ENCODE results near the gene TM9SF4.
"Not testable (repeated sequence)": the region's sequence is repeated elsewhere in the genome, so short reads cannot be mapped to it uniquely, and the experiment has no call there.

TM9SF4 gene

DNA sequence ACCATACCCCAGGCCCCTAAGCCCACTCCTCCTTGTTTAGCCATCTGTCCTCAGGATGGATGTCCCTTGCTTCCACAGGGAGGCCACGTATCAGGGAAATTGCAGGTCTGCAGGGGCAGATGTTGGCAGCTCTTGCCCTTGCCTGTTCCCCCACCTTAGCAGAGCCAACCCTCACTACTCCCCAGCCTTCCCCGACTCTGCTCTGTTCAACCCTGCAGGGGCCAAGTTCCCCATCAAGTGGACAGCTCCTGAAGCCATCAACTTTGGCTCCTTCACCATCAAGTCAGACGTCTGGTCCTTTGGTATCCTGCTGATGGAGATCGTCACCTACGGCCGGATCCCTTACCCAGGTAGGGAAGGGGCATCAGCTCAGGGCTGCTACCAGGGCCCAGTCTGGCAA, 10.7 kb upstream of the TM9SF4 start:
- DNase-seq: no peak

DNA sequence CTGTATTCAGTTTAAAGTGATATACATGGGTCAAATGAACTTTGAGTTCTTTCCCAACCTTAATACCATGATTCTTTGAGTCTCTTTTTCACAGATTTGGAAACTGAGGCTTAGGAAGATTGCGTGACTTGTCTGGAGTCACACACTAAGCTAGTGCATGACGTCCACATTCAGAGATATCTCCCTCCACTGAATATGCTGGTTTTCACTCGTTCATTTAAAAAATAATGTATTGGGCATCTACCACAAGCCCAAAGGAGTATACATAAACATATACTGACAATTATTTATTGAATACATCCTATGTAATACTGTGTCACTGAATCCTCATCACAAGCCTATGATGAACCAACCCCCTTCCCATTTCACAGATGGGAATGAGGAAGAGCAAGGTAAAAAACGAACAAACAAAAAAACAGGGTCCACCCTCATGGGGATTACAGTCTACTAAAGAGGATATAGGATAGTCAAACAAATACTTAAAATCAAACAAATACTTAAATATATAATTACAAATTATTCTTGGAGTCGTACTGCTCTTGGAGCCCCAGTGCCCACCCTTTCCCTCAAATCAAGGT, 611 bp upstream of the TM9SF4 start:
- no peak for DNase-seq

DNA sequence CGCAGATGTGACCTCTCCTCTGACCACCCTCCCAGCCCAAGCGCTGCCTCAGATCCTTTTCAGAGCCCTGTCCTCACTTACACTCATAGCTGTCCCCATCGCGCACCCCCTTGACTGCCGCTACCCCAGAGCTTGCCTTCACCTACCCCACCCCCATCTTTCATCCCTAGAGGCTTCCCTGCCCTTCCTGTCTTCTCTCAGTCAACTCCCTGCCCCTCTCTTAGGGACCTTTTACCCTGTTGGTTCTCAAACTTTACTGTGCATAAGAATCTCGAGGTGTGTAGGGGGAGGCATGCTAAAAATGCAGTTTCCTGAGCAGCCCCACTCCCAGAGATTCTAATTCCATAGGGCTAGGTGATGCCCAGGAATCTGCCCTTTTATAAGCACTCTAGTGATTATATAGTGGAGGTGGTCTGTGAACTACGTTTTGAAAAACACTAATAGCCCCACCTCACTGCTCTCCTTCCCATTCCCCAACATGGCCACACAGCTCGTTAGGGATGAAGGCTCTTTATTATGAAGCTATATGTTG, 725 bp downstream of the TM9SF4 start:
- DNase-seq: no peak

DNA sequence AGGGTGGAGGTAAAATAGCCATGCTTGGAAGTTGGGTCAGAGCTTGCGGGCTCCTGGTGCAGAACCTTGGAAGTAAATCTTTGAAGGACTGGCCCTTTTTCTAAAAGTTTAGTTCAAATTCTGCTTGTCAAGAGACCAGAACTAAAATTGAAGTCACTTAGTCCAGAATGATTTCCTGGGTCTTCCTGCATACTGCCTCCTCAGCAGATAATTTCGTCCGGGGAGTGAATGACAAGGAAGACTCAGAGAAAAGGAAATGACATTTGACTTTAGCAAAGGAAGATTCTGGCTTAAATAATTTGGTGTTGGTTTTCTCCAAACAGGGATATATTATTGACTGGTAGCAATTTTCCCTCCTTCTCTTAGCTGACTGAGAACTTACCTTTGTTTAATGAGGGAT, 1.2 kb downstream of the TM9SF4 start:
- DNase-seq: no peak

DNA sequence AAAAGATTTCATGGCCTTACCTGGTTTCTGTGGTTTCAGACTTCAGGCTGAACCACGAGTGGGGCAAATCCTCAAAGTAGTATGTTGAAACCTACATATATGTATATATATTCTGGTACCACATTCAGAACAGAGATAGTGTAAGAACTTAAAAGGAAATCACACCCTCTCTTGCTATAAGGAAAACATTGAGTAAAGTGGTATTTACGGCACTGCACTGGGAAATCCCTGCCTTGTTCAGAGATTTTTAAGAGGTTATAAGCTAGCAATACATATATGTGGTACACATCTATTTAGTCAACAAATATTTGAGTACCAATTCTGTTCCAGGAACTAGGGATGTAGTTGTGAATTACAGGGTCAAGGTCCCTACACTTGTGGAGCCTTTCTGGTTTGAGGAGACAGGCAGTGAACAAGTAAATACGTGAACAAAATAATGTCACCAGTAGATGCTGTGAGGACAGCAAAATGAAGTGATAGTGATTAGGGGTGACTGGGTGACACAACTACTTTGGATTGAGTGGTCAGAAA, 1.7 kb downstream of the TM9SF4 start:
- no peak for DNase-seq

DNA sequence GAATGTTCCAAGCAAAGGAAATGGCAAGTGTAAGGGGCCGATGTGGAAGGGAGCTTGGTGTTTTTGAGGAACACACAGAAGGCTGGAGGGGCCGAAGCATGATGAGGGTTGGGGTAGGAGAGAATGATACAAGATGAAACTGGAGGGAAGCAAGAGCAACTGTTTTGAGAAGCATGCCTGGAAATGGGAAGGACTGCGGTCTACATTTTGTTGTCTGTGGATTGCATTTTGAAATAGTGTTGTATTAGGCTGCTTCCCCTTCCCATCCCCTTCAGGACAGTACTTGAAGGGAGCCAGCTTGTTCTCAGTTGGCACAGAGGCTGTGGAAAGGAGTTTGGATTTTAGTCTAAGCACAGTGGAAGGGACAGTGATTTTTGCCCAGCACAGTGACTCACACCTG, 2.2 kb downstream of the TM9SF4 start:
- no peak for DNase-seq

DNA sequence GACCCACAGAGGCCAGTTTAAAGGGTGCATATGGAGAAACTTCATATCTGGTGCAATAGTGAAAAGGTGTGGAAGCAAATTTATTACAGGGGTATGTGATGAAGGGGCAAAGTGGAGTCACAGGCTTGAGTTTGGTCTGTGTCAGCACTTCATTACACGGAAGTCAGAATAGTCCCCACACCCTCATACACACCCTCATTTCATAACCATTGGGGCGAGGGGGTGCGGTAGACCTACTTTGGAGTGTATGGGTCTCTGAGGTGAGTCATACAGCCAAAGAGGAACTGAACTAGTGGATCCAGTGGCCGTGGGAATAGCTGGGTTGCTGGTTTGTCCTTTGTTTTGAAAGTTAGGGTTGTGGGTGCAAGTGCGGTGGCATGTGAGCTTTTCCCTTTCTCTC, 3.3 kb downstream of the TM9SF4 start:
- peak; percentile 31 for DNase-seq

DNA sequence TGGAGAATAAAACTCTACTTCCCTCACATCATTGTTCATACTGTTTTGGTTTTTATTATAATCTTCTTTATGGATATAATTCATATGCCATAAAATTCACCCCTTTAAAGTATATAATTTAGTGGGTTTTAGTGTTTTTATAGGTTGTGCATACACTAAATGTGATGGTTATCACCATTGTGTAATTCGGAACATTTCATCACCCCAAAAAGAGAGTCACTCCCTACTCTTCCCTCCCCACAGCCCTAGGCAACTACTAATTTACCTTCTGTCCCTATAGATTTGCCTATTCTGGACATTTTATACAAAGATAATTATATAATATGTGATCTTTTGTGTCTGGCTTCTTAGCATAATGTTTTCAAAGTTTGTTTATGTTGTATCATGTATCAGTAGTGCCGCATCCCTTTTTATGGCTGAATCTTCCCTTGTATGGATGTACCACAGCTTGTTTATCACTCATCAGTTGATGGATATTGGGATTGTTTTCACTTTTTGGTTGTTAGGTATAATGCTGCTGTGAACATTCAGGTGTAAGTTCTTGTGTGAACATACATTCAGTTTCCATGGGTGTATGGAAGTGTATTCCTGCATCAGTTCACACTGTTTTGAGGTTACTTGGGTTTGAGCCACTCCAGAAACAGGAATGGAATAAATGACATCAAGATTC, 4.2 kb downstream of the TM9SF4 start:
- DNase-seq: no peak

DNA sequence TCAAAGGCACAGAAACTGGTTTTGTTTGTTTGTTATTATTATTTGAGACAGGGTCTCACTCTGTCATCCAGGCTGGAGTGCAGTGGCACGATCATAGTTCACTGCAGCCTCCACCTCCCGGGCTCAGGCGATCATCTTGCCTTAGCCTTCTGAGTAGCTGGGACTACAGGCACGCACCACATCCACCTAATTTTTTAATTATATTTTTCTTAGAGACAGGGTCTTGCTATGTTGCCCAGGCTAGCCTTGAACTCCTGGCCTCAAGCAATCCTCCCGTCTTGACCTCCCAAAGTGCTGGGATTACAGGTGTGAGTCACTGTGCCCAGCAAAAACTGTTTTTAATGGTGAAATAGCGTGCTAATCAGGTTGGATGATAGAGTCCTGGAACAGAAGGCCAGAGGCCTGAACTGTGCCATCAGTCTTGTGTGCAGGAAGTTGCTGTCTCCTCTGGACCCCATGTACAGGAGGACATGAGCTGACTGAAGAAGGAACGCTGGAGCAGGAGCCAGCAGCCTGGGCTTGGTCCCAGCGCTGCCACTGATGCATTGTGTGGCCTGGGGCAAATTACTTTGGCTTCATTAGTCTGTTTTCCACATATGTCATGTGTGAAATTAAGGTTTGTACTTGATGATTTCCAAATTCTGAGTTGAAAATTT, 4.9 kb downstream of the TM9SF4 start:
- no peak for DNase-seq

DNA sequence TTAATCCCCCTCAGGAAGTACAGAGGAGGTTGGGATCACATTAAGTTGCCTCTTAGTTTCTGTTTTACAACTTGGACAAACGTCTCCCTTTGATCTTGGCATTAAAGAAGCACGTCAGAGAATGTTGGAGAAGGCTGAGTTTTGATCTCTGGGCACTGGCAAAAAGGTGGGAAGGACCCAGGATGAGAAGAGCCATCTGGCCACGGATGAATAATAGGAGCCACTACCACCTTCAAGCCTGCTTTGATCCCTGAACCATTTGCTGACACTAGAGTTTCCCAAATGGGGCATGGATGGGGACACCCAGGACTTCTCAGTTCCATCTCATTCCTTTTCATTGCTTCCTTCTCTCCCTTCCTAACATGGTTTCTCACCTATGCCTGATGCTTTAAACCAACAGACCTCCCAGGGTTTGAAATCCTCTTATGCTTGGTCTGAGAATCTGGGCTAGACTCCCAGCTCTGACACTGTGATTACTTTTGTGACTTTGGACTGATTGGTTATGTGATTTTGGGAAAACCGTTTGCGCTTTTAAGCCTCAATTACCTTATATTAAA, 5.8 kb downstream of the TM9SF4 start:
- DNase-seq: no peak

DNA sequence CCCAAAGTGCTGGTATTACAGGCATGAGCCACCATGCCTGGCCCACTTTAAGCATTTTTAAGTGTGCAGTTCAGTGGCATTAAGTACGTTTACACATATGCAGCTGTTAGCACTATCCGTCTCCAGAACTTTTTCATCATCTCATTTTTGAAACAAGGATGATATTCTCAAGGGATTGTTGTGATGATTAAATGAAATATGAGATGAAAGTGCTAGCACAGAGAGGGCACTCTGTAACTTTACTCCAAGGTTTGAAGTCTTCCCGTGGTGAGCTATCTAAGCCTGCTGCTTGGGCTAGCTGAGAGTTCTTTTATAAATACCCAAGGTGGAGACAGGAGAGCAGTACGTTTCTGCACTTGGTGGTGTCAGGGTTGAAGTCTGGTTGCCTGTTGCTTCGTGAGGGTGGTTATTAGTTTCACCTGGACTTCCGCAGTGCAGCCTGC, 6.6 kb downstream of the TM9SF4 start:
- no peak for DNase-seq

DNA sequence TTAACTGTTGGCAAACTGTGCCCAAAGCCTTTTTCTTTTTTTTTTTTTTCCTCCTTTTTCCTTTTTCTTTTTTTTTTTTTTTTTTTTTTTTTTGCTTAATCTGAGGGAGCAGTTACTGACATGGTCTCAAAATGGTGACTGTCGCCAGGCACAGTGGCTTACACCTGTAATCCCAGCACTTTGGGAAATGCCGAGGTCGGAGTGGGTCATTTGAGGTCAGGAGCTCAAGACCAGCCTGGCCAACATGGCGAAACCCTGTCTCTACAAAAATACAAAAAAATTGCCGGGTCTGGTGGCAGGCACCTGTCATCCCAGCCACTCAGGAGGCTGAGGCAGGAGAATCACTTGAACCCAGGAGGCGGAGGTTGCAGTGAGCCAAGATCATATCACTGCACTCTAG, 7.3 kb downstream of the TM9SF4 start:
- DNase-seq: not testable (repeated sequence)

DNA sequence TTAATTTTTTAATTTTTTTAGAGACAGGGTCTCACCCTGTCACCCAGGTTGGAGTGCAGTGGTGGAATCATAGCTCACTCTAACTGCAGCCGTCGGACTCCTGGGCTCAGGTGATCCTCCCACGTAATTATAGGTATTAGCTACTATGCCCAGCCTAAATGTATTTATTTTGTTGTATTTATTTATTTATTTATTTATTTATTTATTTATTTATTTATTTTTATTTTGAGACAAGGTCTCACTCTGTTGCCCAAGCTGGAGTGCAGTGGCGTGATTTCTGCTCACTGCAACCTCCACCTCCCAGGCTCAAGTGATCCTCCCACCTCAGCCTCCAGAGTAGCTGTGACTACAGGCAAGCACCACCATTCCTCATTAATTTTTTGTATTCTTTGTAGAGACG, 8.9 kb downstream of the TM9SF4 start:
- not testable (repeated sequence) for DNase-seq

DNA sequence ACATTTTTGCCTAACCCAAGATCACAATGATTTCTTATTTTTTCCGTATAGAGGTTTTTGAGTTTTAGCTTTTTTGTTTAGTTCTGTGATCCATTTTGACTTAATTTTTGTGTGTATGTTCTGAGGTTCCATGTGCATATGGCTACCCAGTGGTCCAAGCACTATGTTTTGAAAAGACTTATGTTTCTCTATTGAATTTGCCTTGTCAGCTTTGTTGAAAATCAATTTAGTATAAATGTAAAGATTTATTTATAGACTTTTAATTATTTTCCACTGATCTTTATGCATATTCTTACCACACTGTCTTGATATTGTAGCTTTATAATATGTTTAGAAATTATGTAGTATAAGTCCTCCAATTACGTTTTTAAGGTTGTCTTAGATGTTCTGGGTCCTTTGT, 10.2 kb downstream of the TM9SF4 start:
- DNase-seq: no peak

DNA sequence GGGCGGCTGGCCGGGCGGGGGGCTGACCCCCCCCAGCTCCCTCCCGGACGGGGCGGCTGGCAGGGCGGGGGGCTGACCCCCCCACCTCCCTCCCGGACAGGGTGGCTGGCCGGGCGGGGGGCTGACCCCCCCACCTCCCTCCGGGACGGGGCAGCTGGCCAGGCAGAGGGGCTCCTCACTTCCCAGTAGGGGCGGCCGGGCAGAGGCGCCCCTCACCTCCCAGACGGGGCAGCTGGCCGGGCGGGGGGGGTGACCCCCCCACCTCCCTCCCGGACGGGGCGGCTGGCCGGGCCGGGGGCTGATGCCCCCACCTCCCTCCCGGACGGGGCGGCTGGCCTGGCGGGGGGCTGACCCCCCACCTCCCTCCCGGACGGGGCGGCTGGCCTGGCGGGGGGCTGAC, 12.4 kb downstream of the TM9SF4 start:
- DNase-seq: not testable (repeated sequence)

DNA sequence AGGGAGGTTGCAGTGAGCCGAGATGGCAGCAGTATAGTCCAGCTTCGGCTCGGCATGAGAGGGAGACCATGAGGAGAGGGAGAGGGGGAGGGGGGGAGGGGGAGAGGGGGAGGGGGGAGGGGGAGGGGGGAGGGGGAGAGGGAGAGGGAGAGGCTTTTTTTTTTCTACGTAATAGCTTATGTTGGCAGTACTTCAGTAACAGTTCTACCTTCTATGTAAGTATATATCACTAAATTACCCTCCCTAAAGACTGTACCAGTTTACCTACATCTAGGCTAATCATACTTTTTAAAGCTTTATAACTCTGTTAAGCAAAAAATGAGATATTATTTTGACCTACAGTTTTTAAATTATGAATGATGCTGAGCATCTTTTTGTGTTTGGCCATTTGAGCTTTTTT, 13.6 kb downstream of the TM9SF4 start:
- no peak for DNase-seq

DNA sequence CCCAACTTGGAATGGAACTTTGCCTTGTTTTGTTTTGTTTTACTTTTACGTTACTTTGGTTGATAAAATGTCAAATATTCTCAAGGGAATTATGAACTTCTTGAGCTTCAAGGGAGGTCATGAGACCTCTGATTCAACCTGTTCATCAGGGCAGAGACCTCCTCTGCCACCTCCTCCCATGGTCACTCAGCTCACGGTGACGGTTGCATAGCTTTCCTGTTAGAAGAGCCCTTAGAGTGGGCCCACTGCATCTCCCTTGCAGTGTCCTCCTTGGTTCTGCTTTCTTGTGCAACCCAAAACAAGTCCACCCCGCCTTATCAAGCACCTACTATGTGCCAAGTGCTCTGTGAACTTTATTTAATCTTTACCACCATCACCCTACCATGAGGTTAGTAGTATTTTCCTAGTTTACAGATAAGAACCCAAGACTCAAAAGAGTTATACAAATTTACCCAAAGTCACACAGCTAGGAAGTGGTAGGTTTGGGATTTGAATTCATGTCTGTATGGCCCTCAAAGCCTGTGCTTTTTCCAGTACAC, 15.5 kb downstream of the TM9SF4 start:
- no peak for DNase-seq

DNA sequence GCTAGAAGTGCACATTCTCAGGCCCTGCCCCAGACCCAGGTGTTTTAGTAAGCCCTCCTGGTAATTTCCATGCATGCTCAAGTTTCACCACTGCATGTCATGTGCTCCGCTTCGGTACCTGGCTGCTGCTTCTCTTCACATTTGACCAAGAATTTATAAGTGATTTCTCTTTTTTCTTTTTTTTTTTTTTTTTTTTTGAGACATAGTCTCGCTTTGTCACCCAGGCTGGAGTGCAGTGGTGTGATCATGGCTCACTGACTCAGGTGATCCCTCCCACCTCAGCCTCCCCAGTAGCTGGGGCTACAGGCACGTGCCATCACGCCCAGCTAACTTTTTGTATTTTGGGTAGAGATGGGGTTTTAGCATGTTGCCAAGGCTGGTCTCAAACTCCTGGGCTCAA, 16.0 kb downstream of the TM9SF4 start:
- DNase-seq: no peak

DNA sequence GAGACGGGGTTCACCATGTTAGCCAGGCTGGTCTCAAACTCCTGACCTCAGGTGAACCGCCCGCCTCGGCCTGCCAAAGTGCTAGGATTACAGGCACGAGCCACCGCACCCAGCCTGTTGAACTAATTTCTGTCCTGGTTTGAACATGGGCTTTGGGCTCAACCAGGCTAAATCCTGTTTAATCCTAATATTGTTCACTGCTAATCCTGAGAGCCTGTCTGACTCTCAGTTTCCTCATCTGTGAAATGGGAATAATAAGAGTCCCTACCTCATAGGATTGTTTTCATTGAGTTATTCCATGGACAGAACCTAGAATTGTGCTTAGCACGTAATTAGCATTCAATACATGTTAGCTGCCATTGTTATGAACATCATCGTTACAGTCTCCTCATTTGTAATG, 17.4 kb downstream of the TM9SF4 start:
- DNase-seq: no peak

DNA sequence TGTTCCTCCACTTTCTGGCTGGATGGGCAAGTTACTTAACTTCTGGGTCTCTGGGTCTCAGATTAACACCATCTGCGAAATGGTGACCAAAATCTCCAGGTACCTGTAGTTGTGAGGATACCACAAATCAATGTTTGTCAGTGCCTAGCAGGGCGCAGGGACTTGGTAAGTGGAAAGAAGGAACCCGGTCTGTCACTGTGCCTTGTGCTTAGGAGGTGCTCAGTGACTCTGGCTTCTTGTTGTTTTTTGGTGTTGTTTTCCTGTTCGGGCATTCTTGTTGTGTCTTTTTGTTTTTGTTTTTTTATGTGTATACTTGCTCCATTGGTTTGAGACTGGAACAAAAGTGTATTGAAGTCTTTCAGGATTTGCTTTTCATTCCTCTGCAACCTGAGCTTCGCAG, 17.8 kb downstream of the TM9SF4 start:
- no peak for DNase-seq

DNA sequence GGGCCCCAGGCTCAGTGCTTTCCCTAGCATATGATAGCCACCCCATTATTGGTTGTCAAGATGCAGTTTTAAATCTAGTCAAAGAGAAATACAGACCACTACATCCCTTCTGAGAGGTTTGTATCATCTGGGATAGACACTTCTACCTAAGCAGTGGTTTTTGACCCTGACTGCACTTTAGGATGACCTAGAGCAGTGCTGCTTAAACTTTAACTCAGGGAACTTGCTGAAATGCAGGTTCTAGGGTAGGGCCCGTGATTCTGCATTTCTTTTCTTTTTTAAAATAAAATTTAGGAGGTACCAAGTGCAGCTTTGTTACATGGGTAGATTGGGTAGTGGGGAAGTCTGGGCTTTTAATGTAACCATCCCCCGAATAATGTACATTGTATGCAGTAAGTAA, 18.7 kb downstream of the TM9SF4 start:
- DNase-seq: no peak

DNA sequence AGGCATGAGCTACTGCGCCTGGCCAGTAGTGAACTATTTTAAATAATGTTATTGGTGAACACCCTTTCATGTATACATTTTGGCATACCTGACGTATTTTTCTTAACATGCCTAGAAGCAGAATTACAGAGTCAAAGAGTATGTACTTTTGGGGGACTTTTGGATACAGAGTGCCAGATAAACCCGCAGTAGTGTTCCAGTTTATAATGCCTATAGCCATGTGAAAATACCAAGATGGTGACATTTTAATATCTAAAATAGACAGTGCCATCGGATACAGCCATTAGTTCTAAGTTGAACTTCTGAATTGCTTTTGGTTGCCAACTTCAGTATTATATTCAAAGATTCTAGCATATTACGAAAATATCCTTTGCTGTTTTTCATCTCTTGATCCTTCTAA, 20.3 kb downstream of the TM9SF4 start:
- no peak for DNase-seq

DNA sequence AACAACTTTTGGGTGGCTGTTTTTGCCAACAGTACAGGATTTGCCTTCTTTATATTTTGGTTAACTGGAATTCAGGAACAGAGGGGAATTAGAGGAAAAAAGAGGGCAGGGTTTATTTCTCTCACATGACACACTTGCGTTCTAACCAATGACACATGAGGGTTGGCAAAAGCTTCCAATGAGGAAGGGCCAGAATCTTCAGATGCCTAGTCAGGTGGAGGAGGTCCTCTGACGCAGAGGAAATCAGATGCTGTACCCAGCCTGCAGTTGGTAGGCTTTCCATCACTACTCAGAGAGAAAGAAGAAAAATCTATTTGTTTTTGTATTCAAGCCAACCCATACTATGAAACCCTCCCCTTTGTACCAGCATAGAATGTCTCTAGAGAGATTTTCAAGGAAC, 20.8 kb downstream of the TM9SF4 start:
- no peak for DNase-seq

DNA sequence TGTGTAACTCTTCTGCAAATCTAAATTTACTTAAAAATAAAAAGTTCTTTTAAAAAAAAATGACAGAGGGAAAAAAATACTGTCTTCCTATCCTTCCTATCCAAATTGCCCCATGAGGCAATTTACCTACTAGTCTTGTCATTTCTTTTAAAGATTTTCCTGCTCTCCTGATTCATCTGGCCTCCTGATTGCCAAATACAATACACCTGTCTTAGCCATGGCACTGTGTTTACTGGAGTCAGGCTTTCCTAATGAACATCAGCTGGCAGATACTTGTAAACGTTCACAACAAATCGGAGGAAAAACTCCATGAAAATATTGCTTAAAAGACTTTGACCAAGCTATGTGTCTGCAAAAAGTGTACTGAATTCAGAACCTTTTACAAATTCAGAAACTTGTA, 21.5 kb downstream of the TM9SF4 start:
- no peak for DNase-seq

Measured in activated CD4-positive, alpha-beta T cell treated with anti-CD3 and anti-CD28 coated beads, Interleukin-2, Interleukin-6, amounts not matched to agents 100 ng/mL and 50 ng/mL, durations not matched to agents 16 hours and 8 hours (primary cell).